HCT116 (cell line): ENCODE results near the gene ADGRA3. TPM values are rescaled to one million over a fixed set of nuclear protein-coding genes. Genes with fewer than 3 reads are reported as not detected.

ENCODE experiments used
- ATAC-seq: fragments of 200-7000 bp; cut with Tn5 transposase; 2 replicates; pipeline ENCODE4 v1.9.1; 2020; ENCODE audit warnings: mild to moderate bottlenecking, moderate library complexity
- BruUV-seq: library from RNA; stranded (reverse); fragments of 400-500 nt; replicated peaks from 2 replicates; lab custom pipeline; 2021; lab: Mats Ljungman, UMichigan
- CTCF ChIA-PET: fragments of 300-600 bp; sonication (Branson Sonifier 250); formaldehyde crosslinking; loops from one replicate; lab custom pipeline; 2021; ENCODE audit warnings: antibody characterized with exemption; lab: Charles Lee
- POLR2A ChIA-PET: fragments of 300-600, 350-600 bp; sonication (Branson Sonifier 250); formaldehyde crosslinking; loops from one replicate; lab custom pipeline; 2021; ENCODE audit warnings: antibody characterized with exemption; lab: Charles Lee
- RAD21 ChIA-PET, 2 experiments: fragments of 300-600 bp; sonication (Branson Sonifier 250); formaldehyde crosslinking; loops; one replicate each; lab custom pipeline; 2023; ENCODE audit warnings: low total read pairs in 2 of 2; ENCODE audit not compliant: uncharacterized antibody in 2 of 2, unreplicated experiment in 2 of 2, low non-redundant PET in 1 of 2; lab: Charles Lee
- DNase-seq: peaks from one replicate; pipeline ENCODE4 v3.0.0-alpha.2; 2010; ENCODE audit warnings: low read depth, low spot score
- H2AFZ ChIP-seq: fragments of 200-600 bp; shearing (Covaris generic), sonication (generic); 2 replicates; pipeline ENCODE4 v1.6.1; 2017; ENCODE audit warnings: low read depth, mixed run types, mixed read lengths, antibody characterized with exemption, low read length; ENCODE audit not compliant: poor library complexity, severe bottlenecking
- H3K27ac ChIP-seq: 2 replicates; pipeline ENCODE4 v1.5.1; 2012; ENCODE audit warnings: low read depth, low read length
- H3K27me3 ChIP-seq: fragments of 200-600 bp; sonication (generic); 2 replicates; pipeline ENCODE4 v1.6.1; 2016; ENCODE audit warnings: mixed run types, low read length, mixed read lengths; ENCODE audit not compliant: insufficient read depth
- H3K36me3 ChIP-seq, 2 experiments: fragments of 200-500 bp in 1 of 2; fragments of 200-600 bp in 1 of 2; sonication (Bioruptor generic) in 1 of 2; sonication (generic) in 1 of 2; 2 replicates each; pipeline versions ENCODE4 v1.5.1 to v1.6.1; 2014 to 2016; ENCODE audit warnings: low read length in 2 of 2, inconsistent platforms in 1 of 2, mixed read lengths in 1 of 2, mixed run types in 1 of 2; ENCODE audit not compliant: insufficient read depth in 2 of 2, control insufficient read depth in 1 of 2
- H3K4me1 ChIP-seq, 2 experiments: fragments of 200-600 bp in 1 of 2; sonication (generic) in 1 of 2; 2 replicates each; pipeline versions ENCODE4 v1.5.1 to v1.6.1; 2012 to 2017; ENCODE audit warnings: low read length in 2 of 2, inconsistent platforms in 1 of 2, mild to moderate bottlenecking in 1 of 2, mixed read lengths in 1 of 2, mixed run types in 1 of 2, moderate library complexity in 1 of 2; ENCODE audit not compliant: insufficient read depth in 2 of 2, control insufficient read depth in 1 of 2
- H3K4me2 ChIP-seq: fragments of 200-600 bp; sonication (generic); 2 replicates; pipeline ENCODE4 v1.6.1; 2017; ENCODE audit warnings: mixed run types, low read length, mixed read lengths
- H3K4me3 ChIP-seq, 2 experiments: fragments of 200-600 bp in 1 of 2; sonication (generic) in 1 of 2; replicated peaks in 1 of 2; 2 replicates each; pipeline ENCODE4 v1.5.1; 2011 to 2016; ENCODE audit warnings: low read length in 2 of 2, control low read depth in 1 of 2, low read depth in 1 of 2, mild to moderate bottlenecking in 1 of 2, mixed read lengths in 1 of 2, mixed run types in 1 of 2
- H3K79me2 ChIP-seq: fragments of 200-600 bp; sonication (generic); 2 replicates; pipeline ENCODE4 v1.6.1; 2017; ENCODE audit warnings: mild to moderate bottlenecking, mixed run types, low read length, moderate library complexity, mixed read lengths; ENCODE audit not compliant: insufficient read depth
- H3K9ac ChIP-seq: fragments of 200-600 bp; sonication (generic); 2 replicates; pipeline ENCODE4 v1.6.1; 2016; ENCODE audit warnings: low read length, mixed read lengths
- H3K9me2 ChIP-seq: fragments of 200-600 bp; sonication (generic), shearing (Covaris generic); 2 replicates; pipeline ENCODE4 v1.6.1; 2017; ENCODE audit warnings: mixed run types, mild to moderate bottlenecking, moderate library complexity; ENCODE audit not compliant: insufficient read depth
- H3K9me3 ChIP-seq, 2 experiments: fragments of 200-500 bp in 1 of 2; fragments of 200-600 bp in 1 of 2; sonication (Bioruptor generic) in 1 of 2; sonication (generic) in 1 of 2; 2 replicates each; pipeline ENCODE4 v1.6.1; 2014 to 2017; ENCODE audit warnings: low read length in 2 of 2, mixed read lengths in 2 of 2, inconsistent platforms in 1 of 2, low read depth in 1 of 2, mild to moderate bottlenecking in 1 of 2, mixed run types in 1 of 2, moderate library complexity in 1 of 2; ENCODE audit not compliant: control insufficient read depth in 1 of 2, insufficient read depth in 1 of 2
- H4K20me1 ChIP-seq: fragments of 200-600 bp; sonication (generic), shearing (Covaris generic); 2 replicates; pipeline ENCODE4 v1.6.1; 2017; ENCODE audit warnings: mixed run types, mild to moderate bottlenecking, moderate library complexity; ENCODE audit not compliant: insufficient read depth
- CBX3 ChIP-seq: IDR thresholded peaks from 2 replicates; pipeline ENCODE4 v1.6.1; 2012; ENCODE audit warnings: low read depth
- CEBPB ChIP-seq: IDR thresholded peaks from 2 replicates; pipeline ENCODE4 v1.6.1; 2012; ENCODE audit warnings: low read depth
- ELF1 ChIP-seq: IDR thresholded peaks from 2 replicates; pipeline ENCODE4 v1.6.1; 2012; ENCODE audit warnings: low read depth, borderline replicate concordance
- EZH2 ChIP-seq: fragments of 200-600 bp; sonication (generic); IDR thresholded peaks from 2 replicates; pipeline ENCODE4 v1.6.1; 2017; ENCODE audit warnings: antibody characterized with exemption, mixed run types
- JUND ChIP-seq: IDR thresholded peaks from 2 replicates; pipeline ENCODE4 v1.6.1; 2012
- POLR2AphosphoS5 ChIP-seq: IDR thresholded peaks from 2 replicates; pipeline ENCODE4 v1.6.1; 2011; ENCODE audit warnings: mild to moderate bottlenecking, low read depth, low read length, moderate library complexity
- SIN3A ChIP-seq: IDR thresholded peaks from 2 replicates; pipeline ENCODE4 v1.6.1; 2012; ENCODE audit warnings: low read depth
- SP1 ChIP-seq: IDR thresholded peaks from 2 replicates; pipeline ENCODE4 v1.6.1; 2012; ENCODE audit warnings: low read depth
- SRF ChIP-seq: IDR thresholded peaks from 2 replicates; pipeline ENCODE4 v1.6.1; 2012; ENCODE audit warnings: low read depth
- TCF7L2 ChIP-seq: IDR thresholded peaks from 2 replicates; pipeline ENCODE4 v1.7.0; 2011; ENCODE audit warnings: borderline replicate concordance, inconsistent platforms; ENCODE audit not compliant: insufficient read depth, insufficient read length; ENCODE audit errors: extremely low read depth
- YY1 ChIP-seq: IDR thresholded peaks from 2 replicates; pipeline ENCODE4 v1.6.1; 2011; ENCODE audit warnings: low read length, low read depth, moderate library complexity, mild to moderate bottlenecking; ENCODE audit not compliant: insufficient replicate concordance; ENCODE audit errors: extremely low read depth
- ZFX ChIP-seq: fragments of 450-650 bp; IDR thresholded peaks from 2 replicates; pipeline ENCODE4 v1.6.1; 2017
- intact Hi-C: fragments of 100-400 bp; cut with micrococcal nuclease; formaldehyde crosslinking; loops from 2 replicates; pipeline ENCODE4 v1.10.0; 2022
- total RNA-seq: library from RNA; stranded (reverse); gene quantifications from one replicate; pipeline ENCODE4 v1.2.1, GENCODE V29; 2021; ENCODE audit not compliant: unreplicated experiment
- TF ChIP-seq, protein P1 (sequence below): IDR thresholded peaks from 2 replicates; pipeline ENCODE4 v1.6.1; 2011; ENCODE audit warnings: mild to moderate bottlenecking, low read length, moderate library complexity; ENCODE audit not compliant: insufficient replicate concordance; ENCODE audit errors: extremely low read depth
- TF ChIP-seq, protein P2 (sequence below): IDR thresholded peaks from 2 replicates; pipeline ENCODE4 v1.6.1; 2012

ADGRA3 gene
- total RNA-seq, 1 experiment from 2014 or later, result 43.0 TPM

DNA sequence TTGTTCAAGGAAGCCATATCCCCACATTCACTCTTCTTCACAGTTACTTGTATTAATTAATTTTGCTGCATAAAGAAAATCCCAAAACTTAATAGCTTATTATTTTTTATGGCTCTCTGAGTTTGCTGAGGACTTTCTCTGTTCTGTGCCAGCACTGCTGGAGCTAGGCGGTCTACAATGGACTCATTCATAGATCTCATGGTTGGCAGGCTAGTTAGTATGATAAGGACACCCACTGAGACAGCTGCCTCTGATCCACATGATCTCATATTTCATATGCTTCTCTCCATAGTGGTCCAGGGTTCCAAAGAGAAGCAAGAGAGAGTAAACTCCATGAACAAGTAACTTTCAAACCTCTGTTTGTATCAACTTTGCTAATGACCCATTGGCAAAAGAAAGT is 170.2 kb downstream of the ADGRA3 start:
- no peak for TF ChIP-seq SRF
- TF ChIP-seq, protein P1, sequence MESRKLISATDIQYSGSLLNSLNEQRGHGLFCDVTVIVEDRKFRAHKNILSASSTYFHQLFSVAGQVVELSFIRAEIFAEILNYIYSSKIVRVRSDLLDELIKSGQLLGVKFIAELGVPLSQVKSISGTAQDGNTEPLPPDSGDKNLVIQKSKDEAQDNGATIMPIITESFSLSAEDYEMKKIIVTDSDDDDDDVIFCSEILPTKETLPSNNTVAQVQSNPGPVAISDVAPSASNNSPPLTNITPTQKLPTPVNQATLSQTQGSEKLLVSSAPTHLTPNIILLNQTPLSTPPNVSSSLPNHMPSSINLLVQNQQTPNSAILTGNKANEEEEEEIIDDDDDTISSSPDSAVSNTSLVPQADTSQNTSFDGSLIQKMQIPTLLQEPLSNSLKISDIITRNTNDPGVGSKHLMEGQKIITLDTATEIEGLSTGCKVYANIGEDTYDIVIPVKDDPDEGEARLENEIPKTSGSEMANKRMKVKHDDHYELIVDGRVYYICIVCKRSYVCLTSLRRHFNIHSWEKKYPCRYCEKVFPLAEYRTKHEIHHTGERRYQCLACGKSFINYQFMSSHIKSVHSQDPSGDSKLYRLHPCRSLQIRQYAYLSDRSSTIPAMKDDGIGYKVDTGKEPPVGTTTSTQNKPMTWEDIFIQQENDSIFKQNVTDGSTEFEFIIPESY, result no peak
- TF ChIP-seq ZFX, result no peak
- no peak for TF ChIP-seq SP1
- TF ChIP-seq TCF7L2, result no peak
- TF ChIP-seq JUND, result no peak
- no peak for TF ChIP-seq POLR2AphosphoS5
- TF ChIP-seq YY1, result no peak
- TF ChIP-seq, protein P2, sequence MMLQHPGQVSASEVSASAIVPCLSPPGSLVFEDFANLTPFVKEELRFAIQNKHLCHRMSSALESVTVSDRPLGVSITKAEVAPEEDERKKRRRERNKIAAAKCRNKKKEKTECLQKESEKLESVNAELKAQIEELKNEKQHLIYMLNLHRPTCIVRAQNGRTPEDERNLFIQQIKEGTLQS, result no peak
- TF ChIP-seq SIN3A, result no peak
- TF ChIP-seq CEBPB, result no peak
- no peak for TF ChIP-seq EZH2
- TF ChIP-seq ELF1, result no peak
- TF ChIP-seq CBX3, result no peak
- no peaks in the 10 kb centered on the region for H3K9me3 ChIP-seq
- H3K9me2 ChIP-seq, result no peaks in the 10 kb centered on the region
- H3K36me3 ChIP-seq, result no peaks in the 10 kb centered on the region
- H3K27ac ChIP-seq, result no peak overlapping the region
- H3K4me3 ChIP-seq, result no peak overlapping the region
- no peaks in the 10 kb centered on the region for H4K20me1 ChIP-seq
- no peaks in the 10 kb centered on the region for H3K4me1 ChIP-seq
- no peaks in the 10 kb centered on the region for H3K27me3 ChIP-seq
- RAD21 ChIA-PET, result no interaction called here
- no peak overlapping the region for H2AFZ ChIP-seq
- intact Hi-C loops, result no loop called here
- H3K79me2 ChIP-seq, result no peaks in the 10 kb centered on the region
- POLR2A ChIA-PET, result no interaction called here
- CTCF ChIA-PET, result no interaction called here
- ATAC-seq, result no peak
- no peak overlapping the region for H3K9ac ChIP-seq
- no TSS peak for BruUV-seq
- H3K4me2 ChIP-seq, result no peak overlapping the region
- no peak for DNase-seq
